Cerebellar nuclear complex (tissue), 1 donor: ENCODE results near the gene KLHL21.
"Not testable (repeated sequence)": the region's sequence is repeated elsewhere in the genome, so short reads cannot be mapped to it uniquely, and the experiment has no call there.

Source experiments
- DNase-seq, 2 experiments: peaks; one replicate each; lab custom pipeline; 2025; lab: John Stamatoyannopoulos, UW

Gene KLHL21

GRCh38 chr1:6602669-6603237 lies at the start of gene KLHL21:
TSS of gene KLHL21 (minus strand) at chr1:6602869. CDS start at chr1:6602817, 52 bp downstream.
- no peak for DNase-seq

- DNase-seq, result no peak
Observed at GRCh38 chr1:6651909-6652308, 49.2 kb upstream of the KLHL21 start.

- no peak for DNase-seq
Observed at GRCh38 chr1:6648556-6648955, 45.9 kb upstream of the KLHL21 start.

- DNase-seq, result no peak
Observed at GRCh38 chr1:6646499-6647148, 44.0 kb upstream of the KLHL21 start.

GRCh38 chr1:6645018-6645417 lies 42.3 kb upstream of the KLHL21 start:
- no peak for DNase-seq

GRCh38 chr1:6640867-6641266 lies 38.2 kb upstream of the KLHL21 start:
- DNase-seq, result not testable (repeated sequence)

- no peak for DNase-seq
Observed at GRCh38 chr1:6638226-6638625, 35.6 kb upstream of the KLHL21 start.

- DNase-seq, result no peak
Observed at GRCh38 chr1:6637770-6638169, 35.1 kb upstream of the KLHL21 start.

- not testable (repeated sequence) for DNase-seq
Observed at GRCh38 chr1:6636778-6637177, 34.1 kb upstream of the KLHL21 start.

- DNase-seq, result no peak
Observed at GRCh38 chr1:6635910-6636760, 33.5 kb upstream of the KLHL21 start.

GRCh38 chr1:6635161-6635909 lies 32.7 kb upstream of the KLHL21 start:
- DNase-seq, result no peak

- DNase-seq, result no peak
Observed at GRCh38 chr1:6634371-6635052, 31.8 kb upstream of the KLHL21 start.

GRCh38 chr1:6632588-6633514 lies 30.2 kb upstream of the KLHL21 start:
- DNase-seq, result no peak

GRCh38 chr1:6631058-6631457 lies 28.4 kb upstream of the KLHL21 start:
- DNase-seq, result no peak

GRCh38 chr1:6630027-6630426 lies 27.4 kb upstream of the KLHL21 start:
- DNase-seq, result no peak

- no peak for DNase-seq
Observed at GRCh38 chr1:6628971-6629479, 26.4 kb upstream of the KLHL21 start.

GRCh38 chr1:6627841-6628545 lies 25.3 kb upstream of the KLHL21 start:
- DNase-seq, result no peak

GRCh38 chr1:6627031-6627430 lies 24.4 kb upstream of the KLHL21 start:
- DNase-seq, result no peak

- no peak for DNase-seq
Observed at GRCh38 chr1:6625584-6626149, 23.0 kb upstream of the KLHL21 start.
